ENCODE measurements around the gene ACTRT2. TPM values are rescaled to one million over a fixed set of nuclear protein-coding genes. Genes with fewer than 3 reads are reported as not detected.

ACTRT2 gene
- polyA plus RNA-seq, 1 experiment: not detected

DNA sequence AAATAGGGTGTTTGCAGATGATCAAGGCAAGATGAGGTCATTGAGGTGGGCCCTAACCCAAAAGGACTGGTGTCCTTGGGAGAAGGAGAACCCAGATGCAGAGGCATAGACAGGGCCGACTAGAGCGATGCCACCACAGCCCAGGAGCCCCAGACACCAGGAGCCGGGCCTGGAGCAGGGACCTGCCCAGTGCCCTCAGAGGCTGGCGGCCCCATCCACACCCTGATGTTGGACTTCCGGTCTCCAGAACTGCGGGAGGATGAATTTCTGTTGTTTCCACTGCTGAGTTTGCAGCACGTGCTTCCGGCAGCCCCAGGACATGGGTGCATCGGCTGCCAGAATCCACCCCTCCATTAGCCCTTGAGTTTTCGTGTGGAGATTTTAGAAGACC, 7.2 kb upstream of the ACTRT2 start:
- DNase-seq (ENCODE audit: low read depth): no peak
- TF ChIP-seq, protein P1, sequence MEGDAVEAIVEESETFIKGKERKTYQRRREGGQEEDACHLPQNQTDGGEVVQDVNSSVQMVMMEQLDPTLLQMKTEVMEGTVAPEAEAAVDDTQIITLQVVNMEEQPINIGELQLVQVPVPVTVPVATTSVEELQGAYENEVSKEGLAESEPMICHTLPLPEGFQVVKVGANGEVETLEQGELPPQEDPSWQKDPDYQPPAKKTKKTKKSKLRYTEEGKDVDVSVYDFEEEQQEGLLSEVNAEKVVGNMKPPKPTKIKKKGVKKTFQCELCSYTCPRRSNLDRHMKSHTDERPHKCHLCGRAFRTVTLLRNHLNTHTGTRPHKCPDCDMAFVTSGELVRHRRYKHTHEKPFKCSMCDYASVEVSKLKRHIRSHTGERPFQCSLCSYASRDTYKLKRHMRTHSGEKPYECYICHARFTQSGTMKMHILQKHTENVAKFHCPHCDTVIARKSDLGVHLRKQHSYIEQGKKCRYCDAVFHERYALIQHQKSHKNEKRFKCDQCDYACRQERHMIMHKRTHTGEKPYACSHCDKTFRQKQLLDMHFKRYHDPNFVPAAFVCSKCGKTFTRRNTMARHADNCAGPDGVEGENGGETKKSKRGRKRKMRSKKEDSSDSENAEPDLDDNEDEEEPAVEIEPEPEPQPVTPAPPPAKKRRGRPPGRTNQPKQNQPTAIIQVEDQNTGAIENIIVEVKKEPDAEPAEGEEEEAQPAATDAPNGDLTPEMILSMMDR (IDR thresholded peaks at IDR 0.05; ENCODE audit: insufficient read depth, low read depth, low read length): no peak
- Histone ChIP-seq H3K4me3 (ENCODE audit: low read depth, low read length) (no peak overlapping the region), H3K36me3 (ENCODE audit: control insufficient read depth, insufficient read depth, low read length) (no peaks in the 10 kb centered on the region), H3K27me3 (ENCODE audit: control insufficient read depth, insufficient read depth, low read length) (no peaks in the 10 kb centered on the region)
- ChIA-PET CTCF (interaction anchor here (2.8 to 3.0 kb wide), 2 partner anchors 396 to 410 kb away, joined by 9 to 12 read pairs; no protein-coding TSS in a partner anchor), POLR2A (no interaction called here)

DNA sequence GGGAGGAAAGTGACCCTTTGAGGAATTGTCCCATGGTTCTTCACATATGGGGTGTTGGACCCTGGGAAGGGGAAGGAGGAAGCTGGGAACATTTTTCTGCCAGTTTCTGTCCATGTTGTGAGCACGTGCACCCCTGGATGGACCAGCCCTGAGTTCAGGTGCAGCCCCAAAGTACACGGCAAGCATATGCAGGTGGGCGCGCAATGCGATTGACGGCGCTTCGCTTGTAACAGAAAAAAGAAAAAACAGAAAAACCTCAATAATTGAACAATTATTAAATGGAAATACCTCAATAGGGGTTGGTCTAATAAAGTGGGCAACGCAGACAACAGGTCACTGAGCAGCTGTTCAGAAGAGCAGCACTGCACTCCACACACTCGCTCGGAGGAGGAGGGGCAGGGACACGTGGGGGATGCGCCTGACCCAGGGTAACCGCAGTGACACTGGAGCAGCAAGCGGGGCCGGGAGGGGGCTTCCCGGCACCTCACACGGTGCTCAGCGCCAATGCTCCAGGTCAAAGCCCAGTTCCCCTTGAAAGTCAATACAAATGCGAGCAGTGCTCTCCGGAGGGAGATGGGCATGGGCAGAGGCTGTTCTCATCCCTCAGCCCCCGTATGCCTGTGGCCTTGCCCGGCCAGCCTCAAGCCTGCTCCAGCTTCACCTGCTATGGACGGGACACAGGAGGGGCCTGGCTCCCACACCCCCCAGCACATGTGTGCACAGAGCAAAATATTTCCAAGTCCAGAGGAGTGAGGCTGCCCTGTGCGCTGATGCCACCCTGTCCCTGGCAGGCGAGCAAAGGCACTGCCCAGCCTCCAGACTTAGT, 6.6 kb upstream of the ACTRT2 start:
- ChIA-PET POLR2A (no interaction called here), CTCF (interaction anchor here (2.8 to 3.0 kb wide), 2 partner anchors 396 to 410 kb away, joined by 9 to 12 read pairs; no protein-coding TSS in a partner anchor)
- Histone ChIP-seq H3K4me3 (ENCODE audit: low read depth, low read length) (no peak overlapping the region), H3K36me3 (ENCODE audit: control insufficient read depth, insufficient read depth, low read length) (no peaks in the 10 kb centered on the region), H3K27me3 (ENCODE audit: control insufficient read depth, insufficient read depth, low read length) (no peaks in the 10 kb centered on the region)
- no peak for DNase-seq (ENCODE audit: low read depth)
- TF ChIP-seq, protein P1 (IDR thresholded peaks at IDR 0.05; ENCODE audit: insufficient read depth, low read depth, low read length): no peak

GRCh38 chr1:3015269-3015635, 6.0 kb upstream of the ACTRT2 start:
- ChIA-PET POLR2A (no interaction called here), CTCF (no interaction called here)
- DNase-seq (ENCODE audit: low read depth): no peak
- Histone ChIP-seq H3K4me3 (ENCODE audit: low read depth, low read length) (no peak overlapping the region), H3K27me3 (ENCODE audit: control insufficient read depth, insufficient read depth, low read length) (no peaks in the 10 kb centered on the region), H3K36me3 (ENCODE audit: control insufficient read depth, insufficient read depth, low read length) (no peaks in the 10 kb centered on the region)
- TF ChIP-seq, protein P1 (IDR thresholded peaks at IDR 0.05; ENCODE audit: insufficient read depth, low read depth, low read length): no peak

- no peak for DNase-seq (ENCODE audit: low read depth)
- H3K27me3 ChIP-seq (ENCODE audit: control insufficient read depth, insufficient read depth, low read length): no peaks in the 10 kb centered on the region
Measured at GRCh38 chr1:3015744-3016143, 5.5 kb upstream of the ACTRT2 start.

DNA sequence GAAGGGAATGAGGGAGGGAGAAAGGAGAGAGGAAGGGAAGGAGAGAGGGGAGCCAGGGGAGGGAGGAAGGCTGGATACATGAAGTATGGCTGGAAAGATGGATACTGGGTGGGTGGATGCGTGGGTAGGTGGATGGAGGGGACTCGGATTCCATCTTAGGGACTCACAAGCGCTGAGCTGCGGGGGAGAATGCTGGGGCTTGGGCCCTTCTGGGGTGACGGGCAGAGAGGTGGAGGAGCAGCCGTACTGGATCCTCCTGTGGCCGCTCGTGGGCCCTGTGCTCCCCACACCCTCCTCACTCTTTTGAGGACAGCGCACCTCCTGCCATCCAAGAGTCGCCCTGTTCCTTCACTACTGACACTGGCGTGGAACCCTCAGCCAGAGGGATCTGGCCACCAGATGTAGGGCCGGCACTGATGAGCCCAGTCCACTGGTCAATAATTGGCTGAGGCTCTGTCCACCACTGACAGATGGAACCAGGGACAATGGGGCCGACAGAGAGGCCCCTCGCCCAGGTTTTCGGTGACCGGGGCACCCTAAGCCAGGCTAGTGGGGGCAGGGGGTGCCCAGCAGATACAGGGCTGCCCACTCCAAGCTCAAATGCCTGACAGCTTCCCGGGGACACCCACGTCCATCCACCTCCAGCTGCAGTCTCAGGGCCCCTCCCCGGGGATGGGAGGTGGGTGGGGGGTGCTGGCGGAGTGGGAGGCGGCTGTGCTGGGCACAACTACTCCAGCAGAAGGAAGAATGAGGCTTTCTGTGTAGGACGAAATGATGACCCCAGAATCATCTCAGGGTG, 4.4 kb upstream of the ACTRT2 start:
- TF ChIP-seq, protein P1 (IDR thresholded peaks at IDR 0.05; ENCODE audit: insufficient read depth, low read depth, low read length): no peak
- Histone ChIP-seq H3K36me3 (ENCODE audit: control insufficient read depth, insufficient read depth, low read length) (no peaks in the 10 kb centered on the region), H3K27me3 (ENCODE audit: control insufficient read depth, insufficient read depth, low read length) (no peaks in the 10 kb centered on the region), H3K4me3 (ENCODE audit: low read depth, low read length) (no peak overlapping the region)
- POLR2A ChIA-PET: no interaction called here
- no peak for DNase-seq (ENCODE audit: low read depth)
- CTCF ChIA-PET: no interaction called here

More at GRCh38 chr1:3015744-3016143, 5.5 kb upstream of the ACTRT2 start:
- ChIA-PET CTCF (no interaction called here), POLR2A (no interaction called here)
- no peak overlapping the region for H3K4me3 ChIP-seq (ENCODE audit: low read depth, low read length)
- H3K36me3 ChIP-seq (ENCODE audit: control insufficient read depth, insufficient read depth, low read length): no peaks in the 10 kb centered on the region
- TF ChIP-seq, protein P1 (IDR thresholded peaks at IDR 0.05; ENCODE audit: insufficient read depth, low read depth, low read length): no peak

Measured in BJ (cell line).